ENCODE results near the gene SRP54. TPM values are rescaled to one million over a fixed set of nuclear protein-coding genes. Genes with fewer than 3 reads are reported as not detected.
A peak's percentile ranks its signal among the peaks of the same experiment; 100 is the strongest.
"Not testable (repeated sequence)": the region's sequence is repeated elsewhere in the genome, so short reads cannot be mapped to it uniquely, and the experiment has no call there.

The SRP54 gene
- total RNA-seq: 78.9 and 82.4 TPM in 2 replicates

DNA sequence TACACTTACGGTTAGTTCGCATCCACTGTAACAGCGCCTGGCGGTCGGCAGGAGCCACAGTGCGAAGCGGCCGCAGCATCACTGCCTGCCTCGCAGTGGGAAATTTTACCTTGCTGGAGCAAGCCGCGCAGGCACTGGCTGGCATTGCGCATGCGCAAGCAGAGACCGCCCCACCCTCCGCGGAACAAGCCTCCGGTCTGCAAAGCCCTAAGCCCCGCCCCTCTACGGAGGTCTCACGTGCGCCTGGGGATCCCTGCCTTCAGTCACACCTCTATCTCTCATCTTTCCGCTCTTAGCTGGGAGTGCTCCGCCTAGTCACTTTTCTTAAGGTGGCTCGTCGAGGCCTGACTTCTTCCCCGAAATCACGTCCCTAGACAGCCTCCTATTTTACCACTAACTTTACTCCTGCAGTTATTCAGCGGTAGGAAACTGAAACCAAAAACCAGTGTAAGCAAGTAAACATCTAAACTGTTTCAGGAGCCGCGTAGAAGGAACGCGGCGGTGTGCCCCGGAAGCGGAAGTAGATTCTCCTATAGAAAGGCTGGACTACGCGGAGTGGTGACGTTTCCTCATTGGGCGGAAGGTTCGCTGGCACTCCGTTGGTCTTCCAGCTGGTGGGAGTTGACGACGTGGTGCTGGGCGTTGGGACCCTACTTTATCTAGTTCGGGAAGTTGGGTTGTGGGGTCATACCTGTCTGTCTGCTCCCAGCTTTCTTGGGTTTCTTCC, at the start of gene SRP54:
SRP54 (plus strand) TSS at position 572 of the 727 bp plus-strand sequence. CDS start 13,718 bp downstream, outside the sequence.
- no peak within 1 kb of the TSS for H3K4me3 Mint-ChIP-seq (ENCODE audit: low read depth)

DNA sequence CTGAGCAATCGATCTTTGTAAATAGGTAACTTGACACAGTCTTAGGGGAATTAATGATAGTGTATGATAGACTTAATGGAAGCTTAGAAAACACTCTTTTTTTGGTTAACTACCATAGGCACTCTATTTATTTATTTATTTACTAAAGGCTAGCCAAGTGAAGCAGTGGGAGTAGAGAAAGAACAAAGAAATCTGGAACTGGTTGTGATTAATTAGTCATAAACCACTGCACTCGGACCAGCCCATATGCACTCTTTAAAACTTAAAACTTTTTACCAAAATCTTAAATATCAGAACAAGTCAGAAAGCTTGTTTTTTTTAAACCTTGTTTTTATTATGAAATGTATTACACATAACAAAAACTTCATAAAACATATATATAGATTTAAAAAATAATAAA, 49.5 kb upstream of the SRP54 start:
- Mint-ChIP-seq H3K4me3 (ENCODE audit: low read depth) (no peak overlapping the region), H3K4me1 (ENCODE audit: low read depth) (peaks cover 35% of the 10 kb centered on the region), H3K27me3 (ENCODE audit: low read depth) (no peaks in the 10 kb centered on the region), H3K36me3 (ENCODE audit: low read depth) (peaks cover 3% of the 10 kb centered on the region), H3K9me3 (no peaks in the 10 kb centered on the region), H3K27ac (peak overlapping the region; percentile 14)
- no peak for DNase-seq (ENCODE audit: low spot score)
- intact Hi-C loops (cut with micrococcal nuclease): no loop called here

More for the DNA sequence above, at the start of gene SRP54:
- Mint-ChIP-seq H3K4me1 (ENCODE audit: low read depth) (peaks cover 20% of the 10 kb centered on the region), H3K27ac (no peak within 1 kb of the TSS), H3K27me3 (ENCODE audit: low read depth) (no peaks in the 10 kb centered on the region), H3K36me3 (ENCODE audit: low read depth) (peaks cover 16% of the 10 kb centered on the region), H3K9me3 (no peaks in the 10 kb centered on the region)
- intact Hi-C loops (cut with micrococcal nuclease): loop anchor here (1.0 to 10.0 kb wide), 11 partner anchors 16 to 822 kb away; partner anchors contain the start of genes CFL2, EAPP, FAM177A1 and NFKBIA
- peak; percentile 100 for DNase-seq (ENCODE audit: low spot score)

- Mint-ChIP-seq H3K4me3 (ENCODE audit: low read depth) (no peak overlapping the region), H3K9me3 (no peaks in the 10 kb centered on the region), H3K4me1 (ENCODE audit: low read depth) (peaks cover 22% of the 10 kb centered on the region), H3K27ac (peak overlapping the region; percentile 57), H3K36me3 (ENCODE audit: low read depth) (peaks cover 2% of the 10 kb centered on the region), H3K27me3 (ENCODE audit: low read depth) (no peaks in the 10 kb centered on the region)
- no peak for DNase-seq (ENCODE audit: low spot score)
- intact Hi-C loops (cut with micrococcal nuclease): no loop called here
These were observed 47.3 kb upstream of the SRP54 start for GRCh38 chr14:34935488-34935887.

DNA sequence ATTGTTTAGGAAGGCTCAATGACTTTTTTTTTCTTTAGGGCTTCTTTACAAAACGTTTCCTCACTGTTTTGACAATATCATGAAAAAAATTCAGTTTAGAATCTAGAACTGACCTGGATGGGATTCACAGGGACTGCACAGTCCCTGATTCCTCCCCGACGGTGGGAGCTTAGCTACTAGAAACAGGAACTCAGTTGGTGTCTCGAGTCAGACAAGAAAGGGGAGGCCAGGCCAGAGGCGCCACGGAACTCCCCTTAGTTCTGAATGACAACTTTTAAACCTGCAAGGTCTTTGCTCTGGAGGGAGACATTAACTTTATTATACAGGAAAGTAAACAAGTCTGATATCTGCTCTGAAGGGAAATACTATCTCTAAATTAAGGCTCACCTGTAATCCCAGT, 45.4 kb upstream of the SRP54 start:
- Mint-ChIP-seq H3K4me1 (ENCODE audit: low read depth) (peaks cover 13% of the 10 kb centered on the region), H3K36me3 (ENCODE audit: low read depth) (peaks cover 9% of the 10 kb centered on the region), H3K27me3 (ENCODE audit: low read depth) (no peaks in the 10 kb centered on the region), H3K27ac (no peak overlapping the region), H3K4me3 (ENCODE audit: low read depth) (no peak overlapping the region), H3K9me3 (peaks cover 5% of the 10 kb centered on the region)
- intact Hi-C loops (cut with micrococcal nuclease): no loop called here
- no peak for DNase-seq (ENCODE audit: low spot score)

GRCh38 chr14:34937876-34938275, 44.9 kb upstream of the SRP54 start:
- Mint-ChIP-seq H3K27me3 (ENCODE audit: low read depth) (no peaks in the 10 kb centered on the region), H3K4me1 (ENCODE audit: low read depth) (peaks cover 13% of the 10 kb centered on the region), H3K4me3 (ENCODE audit: low read depth) (no peak overlapping the region), H3K27ac (no peak overlapping the region), H3K36me3 (ENCODE audit: low read depth) (peaks cover 11% of the 10 kb centered on the region), H3K9me3 (peaks cover 5% of the 10 kb centered on the region)
- DNase-seq (ENCODE audit: low spot score): no peak
- intact Hi-C loops (cut with micrococcal nuclease): no loop called here

- intact Hi-C loops (cut with micrococcal nuclease): no loop called here
- Mint-ChIP-seq H3K4me1 (ENCODE audit: low read depth) (no peaks in the 10 kb centered on the region), H3K4me3 (ENCODE audit: low read depth) (no peak overlapping the region), H3K9me3 (peaks cover 20% of the 10 kb centered on the region), H3K36me3 (ENCODE audit: low read depth) (peaks cover 30% of the 10 kb centered on the region), H3K27me3 (ENCODE audit: low read depth) (no peaks in the 10 kb centered on the region), H3K27ac (no peak overlapping the region)
- no peak for DNase-seq (ENCODE audit: low spot score)
These were observed 39.3 kb upstream of the SRP54 start for GRCh38 chr14:34943506-34943905.

GRCh38 chr14:34944744-34945143, 38.0 kb upstream of the SRP54 start:
- no peak for DNase-seq (ENCODE audit: low spot score)
- Mint-ChIP-seq H3K9me3 (peaks cover 20% of the 10 kb centered on the region), H3K4me3 (ENCODE audit: low read depth) (no peak overlapping the region), H3K36me3 (ENCODE audit: low read depth) (peaks cover 30% of the 10 kb centered on the region), H3K4me1 (ENCODE audit: low read depth) (no peaks in the 10 kb centered on the region), H3K27me3 (ENCODE audit: low read depth) (no peaks in the 10 kb centered on the region), H3K27ac (no peak overlapping the region)
- intact Hi-C loops (cut with micrococcal nuclease): no loop called here

DNA sequence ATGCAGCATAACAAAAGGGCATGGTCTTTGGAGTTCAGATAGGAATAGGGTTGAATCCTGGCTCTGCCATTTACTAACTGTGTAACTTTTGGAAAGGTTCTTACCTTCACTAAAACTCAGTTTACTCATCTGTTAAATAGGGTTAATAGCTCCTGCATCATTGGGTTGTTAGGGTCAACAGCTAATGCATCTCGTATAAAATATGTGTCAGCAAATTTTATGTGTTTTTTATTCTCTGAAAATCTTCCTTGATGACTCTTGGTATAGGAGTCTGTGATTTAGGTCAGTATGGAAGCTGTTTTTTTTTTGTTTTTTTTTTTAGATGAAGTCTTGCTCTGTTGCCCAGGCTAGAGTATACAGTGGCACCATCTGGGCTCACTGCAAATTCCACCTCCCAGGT, 36.1 kb upstream of the SRP54 start:
- intact Hi-C loops (cut with micrococcal nuclease): no loop called here
- H3K4me3 Mint-ChIP-seq (ENCODE audit: low read depth): no peak overlapping the region
- H3K4me1 Mint-ChIP-seq (ENCODE audit: low read depth): no peaks in the 10 kb centered on the region
- peaks cover 20% of the 10 kb centered on the region for H3K9me3 Mint-ChIP-seq
- no peaks in the 10 kb centered on the region for H3K27me3 Mint-ChIP-seq (ENCODE audit: low read depth)
- H3K27ac Mint-ChIP-seq: no peak overlapping the region
- peaks cover 33% of the 10 kb centered on the region for H3K36me3 Mint-ChIP-seq (ENCODE audit: low read depth)
- DNase-seq (ENCODE audit: low spot score): no peak

DNA sequence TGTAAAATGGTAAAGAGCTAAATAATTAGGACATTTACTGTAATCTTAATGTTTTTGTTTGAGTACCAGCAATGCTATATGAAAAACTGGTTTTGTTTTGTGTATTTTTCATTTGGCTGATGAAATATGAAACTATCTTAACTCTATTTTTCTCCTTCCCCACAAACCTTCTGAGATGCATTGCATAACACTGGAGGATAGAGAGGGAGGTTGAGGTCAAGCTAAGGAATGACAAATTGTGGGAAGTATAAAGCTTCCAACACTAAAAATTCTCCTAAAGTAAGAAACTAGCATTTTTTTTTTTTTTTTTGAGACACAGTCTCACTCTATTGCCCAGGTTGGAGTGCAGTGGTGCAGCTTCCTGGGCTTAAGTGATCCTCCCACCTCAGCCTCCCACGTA, 31.5 kb upstream of the SRP54 start:
- intact Hi-C loops (cut with micrococcal nuclease): no loop called here
- DNase-seq (ENCODE audit: low spot score): no peak
- no peak overlapping the region for H3K27ac Mint-ChIP-seq
- peaks cover 19% of the 10 kb centered on the region for H3K36me3 Mint-ChIP-seq (ENCODE audit: low read depth)
- no peaks in the 10 kb centered on the region for H3K4me1 Mint-ChIP-seq (ENCODE audit: low read depth)
- H3K9me3 Mint-ChIP-seq: no peaks in the 10 kb centered on the region
- H3K27me3 Mint-ChIP-seq (ENCODE audit: low read depth): no peaks in the 10 kb centered on the region
- H3K4me3 Mint-ChIP-seq (ENCODE audit: low read depth): no peak overlapping the region

GRCh38 chr14:34956931-34957330, 25.9 kb upstream of the SRP54 start:
- Mint-ChIP-seq H3K9me3 (no peaks in the 10 kb centered on the region), H3K27me3 (ENCODE audit: low read depth) (no peaks in the 10 kb centered on the region), H3K4me3 (ENCODE audit: low read depth) (no peak overlapping the region), H3K36me3 (ENCODE audit: low read depth) (peaks cover 36% of the 10 kb centered on the region), H3K4me1 (ENCODE audit: low read depth) (peaks cover 3% of the 10 kb centered on the region), H3K27ac (no peak overlapping the region)
- DNase-seq (ENCODE audit: low spot score): no peak
- intact Hi-C loops (cut with micrococcal nuclease): no loop called here

DNA sequence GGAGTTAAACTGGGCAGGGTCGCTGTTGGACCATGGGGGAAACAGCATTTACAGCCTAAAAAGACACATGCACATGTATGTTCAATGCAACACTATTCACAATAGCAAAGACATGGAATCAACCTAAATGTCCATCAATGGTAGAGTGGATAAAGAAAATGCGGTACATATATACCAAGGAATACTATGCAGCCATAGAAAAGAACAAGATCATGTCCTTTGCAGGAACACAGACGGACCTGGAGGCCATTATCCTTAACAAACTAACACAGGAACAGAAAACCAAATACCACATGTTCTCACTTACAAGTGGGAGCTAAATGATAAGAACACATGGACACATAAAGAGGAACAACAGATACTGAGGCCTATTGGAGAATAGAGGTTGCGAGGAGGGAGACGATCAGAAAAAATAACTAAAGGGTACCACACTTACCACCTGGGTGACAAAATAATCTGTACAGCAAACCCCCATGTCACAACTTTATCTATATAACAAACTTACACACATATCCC, 25.0 kb upstream of the SRP54 start:
- Mint-ChIP-seq H3K4me3 (ENCODE audit: low read depth) (no peak overlapping the region), H3K4me1 (ENCODE audit: low read depth) (peaks cover 3% of the 10 kb centered on the region), H3K27ac (no peak overlapping the region), H3K9me3 (no peaks in the 10 kb centered on the region), H3K36me3 (ENCODE audit: low read depth) (peaks cover 33% of the 10 kb centered on the region), H3K27me3 (ENCODE audit: low read depth) (no peaks in the 10 kb centered on the region)
- intact Hi-C loops (cut with micrococcal nuclease): no loop called here
- no peak for DNase-seq (ENCODE audit: low spot score)

- H3K4me3 Mint-ChIP-seq (ENCODE audit: low read depth); H3K27me3 Mint-ChIP-seq (ENCODE audit: low read depth); intact Hi-C loops (cut with micrococcal nuclease); DNase-seq (ENCODE audit: low spot score); H3K9me3 Mint-ChIP-seq; H3K27ac Mint-ChIP-seq: not testable (repeated sequence)
- Mint-ChIP-seq H3K4me1 (ENCODE audit: low read depth) (peaks cover 14% of the 10 kb centered on the region), H3K36me3 (ENCODE audit: low read depth) (peaks cover 34% of the 10 kb centered on the region)
These were observed 20.7 kb upstream of the SRP54 start for GRCh38 chr14:34962106-34962505.

DNA sequence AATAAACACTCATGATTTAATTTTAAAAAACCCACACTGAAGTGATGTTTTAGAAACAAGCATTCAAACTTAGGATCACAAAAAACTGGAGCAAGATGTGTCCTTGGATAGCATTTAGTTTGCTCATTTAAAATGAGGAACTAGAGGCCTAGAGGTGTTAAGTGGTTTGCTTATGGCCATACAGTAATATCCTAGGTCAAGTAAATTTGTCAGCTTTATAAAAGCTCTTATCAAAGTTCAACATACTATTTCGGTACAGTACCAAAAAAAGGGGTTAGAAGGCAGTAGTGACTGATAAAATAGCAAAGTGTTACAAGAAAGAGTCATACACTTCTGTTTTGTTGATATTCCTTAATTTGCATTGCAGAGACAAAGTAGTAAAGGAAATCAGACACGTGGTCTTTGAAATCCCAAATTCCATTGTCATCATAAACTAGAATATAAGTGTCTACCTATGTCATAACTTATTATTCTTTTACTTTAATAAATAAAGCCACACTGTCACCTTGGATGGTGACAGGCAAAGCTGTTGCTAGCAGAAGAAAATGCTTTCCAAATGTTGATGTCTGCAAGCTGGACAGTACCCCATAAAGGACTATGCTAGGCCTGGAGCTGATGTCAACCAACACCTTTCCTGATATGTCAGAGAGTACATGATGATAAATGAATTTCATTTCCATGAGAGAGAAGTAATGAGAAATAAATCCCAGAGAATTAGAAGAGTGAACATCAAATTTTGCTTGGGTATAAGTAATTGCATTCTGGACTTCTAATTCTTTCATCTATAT, 17.6 kb upstream of the SRP54 start:
- Mint-ChIP-seq H3K27me3 (ENCODE audit: low read depth) (no peaks in the 10 kb centered on the region), H3K27ac (no peak overlapping the region), H3K9me3 (no peaks in the 10 kb centered on the region), H3K36me3 (ENCODE audit: low read depth) (peaks cover 32% of the 10 kb centered on the region), H3K4me3 (ENCODE audit: low read depth) (no peak overlapping the region), H3K4me1 (ENCODE audit: low read depth) (peaks cover 19% of the 10 kb centered on the region)
- intact Hi-C loops (cut with micrococcal nuclease): no loop called here
- no peak for DNase-seq (ENCODE audit: low spot score)

Data from activated T-helper 2 cell treated with anti-CD3 and anti-CD28 coated beads, Interferon-gamma antibody, Interleukin-2, Interleukin-4, amounts not matched to agents 10 μg/mL and 5 μg/mL and 100 μg/mL, durations not matched to agents 14 hours and 24 hours and 36 hours (primary cell).